Endothelial cell of umbilical vein (primary cell): ENCODE measurements around the gene FCF1.

Experiments
- EZH2 ChIP-seq: IDR thresholded peaks from 2 replicates; pipeline ENCODE4 v1.6.1; 2012; ENCODE audit warnings: borderline replicate concordance, low read depth, mild to moderate bottlenecking, moderate library complexity, low read length, inconsistent platforms; ENCODE audit not compliant: severe bottlenecking
- POLR2A ChIP-seq: IDR thresholded peaks from 2 replicates; pipeline ENCODE4 v1.6.1; 2012; ENCODE audit warnings: low read depth, mild to moderate bottlenecking, control low read depth, low read length
- POLR2AphosphoS5 ChIP-seq: IDR thresholded peaks from 2 replicates; pipeline ENCODE4 v1.6.1; 2012; ENCODE audit warnings: low read depth, mild to moderate bottlenecking, control low read depth, low read length, moderate library complexity; ENCODE audit not compliant: insufficient read depth
- TF ChIP-seq, protein P1 (sequence below), 2 donors: IDR thresholded peaks; 1 replicate in 1 of 2; 2 replicates in 1 of 2; pipeline ENCODE4 v1.5.1; 2011; ENCODE audit warnings: low read length in 2 of 2, mild to moderate bottlenecking in 2 of 2, moderate library complexity in 2 of 2, control low read depth in 1 of 2, inconsistent platforms in 1 of 2, low read depth in 1 of 2; ENCODE audit not compliant: insufficient read depth in 1 of 2; ENCODE audit errors: extremely low read depth in 1 of 2

DNA sequence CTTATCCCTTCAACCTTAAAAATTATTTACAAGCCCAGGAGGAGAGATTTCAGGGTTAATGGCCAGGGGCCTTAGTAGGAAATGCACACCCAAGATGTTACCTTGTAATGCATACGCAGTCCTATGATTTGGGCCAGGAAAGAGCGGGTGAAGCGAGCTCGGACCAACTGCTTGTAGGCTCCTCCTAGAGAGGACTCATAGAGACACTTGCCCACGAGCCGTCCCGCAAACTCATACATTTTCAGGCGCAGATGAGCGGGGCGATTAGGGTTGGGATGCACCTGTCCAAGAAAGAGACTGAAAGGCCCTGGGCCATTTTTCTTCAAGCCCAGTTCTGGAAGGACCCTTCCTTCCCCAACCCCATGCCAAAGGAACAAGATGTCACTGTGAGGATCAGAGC lies 43.1 kb upstream of the FCF1 start:
- TF ChIP-seq POLR2A: no peak
- TF ChIP-seq, protein P1, sequence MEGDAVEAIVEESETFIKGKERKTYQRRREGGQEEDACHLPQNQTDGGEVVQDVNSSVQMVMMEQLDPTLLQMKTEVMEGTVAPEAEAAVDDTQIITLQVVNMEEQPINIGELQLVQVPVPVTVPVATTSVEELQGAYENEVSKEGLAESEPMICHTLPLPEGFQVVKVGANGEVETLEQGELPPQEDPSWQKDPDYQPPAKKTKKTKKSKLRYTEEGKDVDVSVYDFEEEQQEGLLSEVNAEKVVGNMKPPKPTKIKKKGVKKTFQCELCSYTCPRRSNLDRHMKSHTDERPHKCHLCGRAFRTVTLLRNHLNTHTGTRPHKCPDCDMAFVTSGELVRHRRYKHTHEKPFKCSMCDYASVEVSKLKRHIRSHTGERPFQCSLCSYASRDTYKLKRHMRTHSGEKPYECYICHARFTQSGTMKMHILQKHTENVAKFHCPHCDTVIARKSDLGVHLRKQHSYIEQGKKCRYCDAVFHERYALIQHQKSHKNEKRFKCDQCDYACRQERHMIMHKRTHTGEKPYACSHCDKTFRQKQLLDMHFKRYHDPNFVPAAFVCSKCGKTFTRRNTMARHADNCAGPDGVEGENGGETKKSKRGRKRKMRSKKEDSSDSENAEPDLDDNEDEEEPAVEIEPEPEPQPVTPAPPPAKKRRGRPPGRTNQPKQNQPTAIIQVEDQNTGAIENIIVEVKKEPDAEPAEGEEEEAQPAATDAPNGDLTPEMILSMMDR (IDR thresholded peaks at IDR 0.05; ENCODE audit: extremely low read depth in 1 of 2, insufficient read depth in 1 of 2, low read depth in 1 of 2, low read length in 2 of 2): no peak
- TF ChIP-seq EZH2: no peak
- TF ChIP-seq POLR2AphosphoS5: no peak
